Measurements from ENCODE around the gene PPT1.

PPT1 gene

DNA sequence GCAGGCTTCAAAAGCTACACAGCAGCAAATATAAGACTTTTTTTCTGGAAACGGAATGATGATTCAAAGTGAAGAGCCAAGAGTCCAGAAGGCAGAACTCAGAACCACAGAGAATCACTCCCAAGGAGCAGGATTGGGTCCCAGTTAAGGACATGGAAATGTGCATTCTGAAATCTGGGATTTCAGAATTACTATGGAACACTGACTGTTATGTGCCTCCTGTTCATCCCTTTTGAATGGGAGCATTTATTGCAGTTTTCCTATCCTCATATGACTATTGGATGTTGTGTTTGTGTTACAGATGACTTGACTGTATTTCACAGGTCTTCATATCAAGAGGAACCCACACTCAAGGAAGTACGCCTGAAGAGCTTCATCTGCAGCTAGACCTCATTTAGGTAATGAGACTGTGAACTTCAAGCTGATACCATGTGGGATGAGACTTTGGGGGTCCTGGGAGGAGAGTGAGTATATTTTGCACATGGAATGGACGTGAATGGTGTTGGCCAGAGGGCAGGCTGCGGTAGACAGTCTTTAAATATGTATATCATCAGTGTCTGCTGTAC lies 73.6 kb downstream of the PPT1 start:
- no peak for DNase-seq

Measured in eye (tissue), 1 donor.